Lower lobe of right lung (tissue), 2 donors: Measurements from ENCODE around the gene FOXI1. TPM values are rescaled to one million over a fixed set of nuclear protein-coding genes. Genes with fewer than 3 reads are reported as not detected.

Experiments
- ATAC-seq, 2 donors: fragments of 200-7000 bp; cut with Tn5 transposase; one replicate each; pipeline ENCODE4 v1.9.1; 2020 to 2022; ENCODE audit warnings: mild to moderate bottlenecking in 2 of 2, moderate library complexity in 2 of 2
- DNase-seq: peaks from one replicate; pipeline ENCODE4 v3.0.0-alpha.2; 2020
- H3K27ac ChIP-seq: fragments of 200-600 bp; one replicate; pipeline ENCODE4 v1.8.0; 2022
- H3K27me3 ChIP-seq: fragments of 200-600 bp; one replicate; pipeline ENCODE4 v1.8.0; 2022; ENCODE audit warnings: low read depth
- H3K36me3 ChIP-seq: fragments of 200-600 bp; one replicate; pipeline ENCODE4 v1.8.0; 2022; ENCODE audit warnings: mild to moderate bottlenecking
- H3K4me1 ChIP-seq: fragments of 200-600 bp; one replicate; pipeline ENCODE4 v1.8.0; 2022
- H3K4me3 ChIP-seq: fragments of 200-600 bp; one replicate; pipeline ENCODE4 v1.8.0; 2022; ENCODE audit warnings: mild to moderate bottlenecking
- H3K9me3 ChIP-seq: fragments of 200-600 bp; one replicate; pipeline ENCODE4 v1.8.0; 2022
- CTCF ChIP-seq: fragments of 200-600 bp; IDR thresholded peaks from one replicate; pipeline ENCODE4 v1.8.0; 2022; ENCODE audit warnings: antibody characterized with exemption, mild to moderate bottlenecking
- intact Hi-C: fragments of 100-400 bp; cut with DNase I; formaldehyde crosslinking; loops from one replicate; pipeline ENCODE4 v1.11.0; 2022
- long read RNA-seq: library from polyadenylated mRNA; unstranded; transcript quantifications from one replicate; pipeline ENCODE4 v2.0.0, GENCODE V29; 2021
- total RNA-seq: library from RNA; stranded (reverse); fragmentation: NEBNext Ultra II Directional; extraction: Animal tissue kit (Norgen Biotek cat#: 25700); gene quantifications from one replicate; pipeline ENCODE4 v1.2.1, GENCODE V29; 2021
- donor health status: DM: no; HTN: yes; CAD: no; lungs with severe emphysema.

Gene FOXI1
- not detected for total RNA-seq
- long read RNA-seq, result 0 reads

GRCh38 chr5:170105642-170106611 is at the start of gene FOXI1:
Gene FOXI1 (plus strand): TSS chr5:170105897. CDS start chr5:170105958, 61 bp downstream.
- no peak for TF ChIP-seq CTCF
- Histone ChIP-seq H3K36me3 (no peaks in the 10 kb centered on the region), H3K27me3 (no peaks in the 10 kb centered on the region), H3K27ac (no peak within 1 kb of the TSS), H3K9me3 (no peaks in the 10 kb centered on the region), H3K4me1 (no peaks in the 10 kb centered on the region), H3K4me3 (no peak within 1 kb of the TSS)
- intact Hi-C loops, result no loop called here
- DNase-seq (peak; percentile 53), ATAC-seq (peak; percentile 76 to 85)

- no peaks in the 10 kb centered on the region for H3K4me1 ChIP-seq
- DNase-seq, result no peak
- TF ChIP-seq CTCF, result no peak
- no peak overlapping the region for H3K4me3 ChIP-seq
- intact Hi-C loops, result no loop called here
- no peaks in the 10 kb centered on the region for H3K27me3 ChIP-seq
- ATAC-seq, result peak; percentile 30 to 64
- peaks cover 4% of the 10 kb centered on the region for H3K9me3 ChIP-seq
- no peak overlapping the region for H3K27ac ChIP-seq
- H3K36me3 ChIP-seq, result peaks cover 9% of the 10 kb centered on the region
These were observed 49.0 kb upstream of the FOXI1 start for GRCh38 chr5:170056561-170057267.

- Histone ChIP-seq H3K9me3 (peaks cover 4% of the 10 kb centered on the region), H3K27me3 (no peaks in the 10 kb centered on the region), H3K4me3 (no peak overlapping the region), H3K4me1 (no peaks in the 10 kb centered on the region), H3K36me3 (peaks cover 9% of the 10 kb centered on the region), H3K27ac (no peak overlapping the region)
- intact Hi-C loops, result no loop called here
- DNase-seq, result peak; percentile 66
- no peak for TF ChIP-seq CTCF
- ATAC-seq, result peak; percentile 74 to 83
These were observed 48.4 kb upstream of the FOXI1 start for GRCh38 chr5:170057311-170057710.

- no peak for ATAC-seq
- no peaks in the 10 kb centered on the region for H3K4me1 ChIP-seq
- no peak for TF ChIP-seq CTCF
- H3K9me3 ChIP-seq, result peaks cover 4% of the 10 kb centered on the region
- no peak overlapping the region for H3K27ac ChIP-seq
- peaks cover 9% of the 10 kb centered on the region for H3K36me3 ChIP-seq
- DNase-seq, result no peak
- intact Hi-C loops, result no loop called here
- H3K27me3 ChIP-seq, result no peaks in the 10 kb centered on the region
- no peak overlapping the region for H3K4me3 ChIP-seq
These were observed 46.5 kb upstream of the FOXI1 start for GRCh38 chr5:170059221-170059620.

GRCh38 chr5:170067152-170067551 is 38.5 kb upstream of the FOXI1 start:
- Histone ChIP-seq H3K27me3 (no peaks in the 10 kb centered on the region), H3K27ac (no peak overlapping the region), H3K4me3 (no peak overlapping the region), H3K9me3 (no peaks in the 10 kb centered on the region), H3K36me3 (peaks cover 34% of the 10 kb centered on the region), H3K4me1 (no peaks in the 10 kb centered on the region)
- intact Hi-C loops, result no loop called here
- no peak for TF ChIP-seq CTCF
- no peak for DNase-seq
- no peak for ATAC-seq
